HG03442 (cell line): ENCODE data around the gene PRDM11.

Experiments
- ATAC-seq: cut with Tn5 transposase; IDR thresholded peaks from one replicate; pipeline ENCODE4 v1.9.1; 2021; ENCODE audit warnings: mild to moderate bottlenecking, moderate library complexity; ENCODE audit not compliant: unreplicated experiment

Gene PRDM11

GRCh38 chr11:45156741-45157140 is 10.3 kb downstream of the PRDM11 start:
- ATAC-seq = no peak

- no peak for ATAC-seq
These were observed 11.1 kb downstream of the PRDM11 start for GRCh38 chr11:45157247-45158209.

- no peak for ATAC-seq
These were observed 11.8 kb downstream of the PRDM11 start for GRCh38 chr11:45158210-45158731.

- ATAC-seq = no peak
These were observed 12.6 kb downstream of the PRDM11 start for GRCh38 chr11:45158891-45159605.

- no peak for ATAC-seq
These were observed 13.4 kb downstream of the PRDM11 start for GRCh38 chr11:45159781-45160365.

GRCh38 chr11:45161252-45162063 is 15.0 kb downstream of the PRDM11 start:
- ATAC-seq = no peak

- ATAC-seq = no peak
These were observed 15.6 kb downstream of the PRDM11 start for GRCh38 chr11:45162064-45162375.

- no peak for ATAC-seq
These were observed 16.8 kb downstream of the PRDM11 start for GRCh38 chr11:45162916-45163879.

GRCh38 chr11:45163956-45164575 is 17.6 kb downstream of the PRDM11 start:
- no peak for ATAC-seq

- no peak for ATAC-seq
These were observed 18.9 kb downstream of the PRDM11 start for GRCh38 chr11:45165386-45165785.

- ATAC-seq = no peak
These were observed 19.6 kb downstream of the PRDM11 start for GRCh38 chr11:45165806-45166603.

- no peak for ATAC-seq
These were observed 20.1 kb downstream of the PRDM11 start for GRCh38 chr11:45166604-45166897.

GRCh38 chr11:45167283-45167682 is 20.8 kb downstream of the PRDM11 start:
- no peak for ATAC-seq

- ATAC-seq = no peak
These were observed 22.1 kb downstream of the PRDM11 start for GRCh38 chr11:45168366-45169130.

- ATAC-seq = no peak
These were observed 23.1 kb downstream of the PRDM11 start for GRCh38 chr11:45169310-45170072.

- ATAC-seq = no peak
These were observed 24.0 kb downstream of the PRDM11 start for GRCh38 chr11:45170484-45170883.

GRCh38 chr11:45171550-45171949 is 25.1 kb downstream of the PRDM11 start:
- ATAC-seq = no peak
